HCT116 (cell line): ENCODE results near the gene GSN.

ENCODE experiments used
- CEBPB ChIP-seq: IDR thresholded peaks from 2 replicates; pipeline ENCODE4 v1.6.1; 2012; ENCODE audit warnings: low read depth
- EZH2 ChIP-seq: fragments of 200-600 bp; sonication (generic); IDR thresholded peaks from 2 replicates; pipeline ENCODE4 v1.6.1; 2017; ENCODE audit warnings: antibody characterized with exemption, mixed run types
- FOSL1 ChIP-seq: IDR thresholded peaks from 2 replicates; pipeline ENCODE4 v1.6.1; 2012; ENCODE audit warnings: low read depth
- JUND ChIP-seq: IDR thresholded peaks from 2 replicates; pipeline ENCODE4 v1.6.1; 2012
- POLR2A ChIP-seq: IDR thresholded peaks from 2 replicates; pipeline ENCODE4 v1.7.0; 2011; ENCODE audit warnings: borderline replicate concordance; ENCODE audit not compliant: insufficient read depth, insufficient read length; ENCODE audit errors: extremely low read depth
- SIN3A ChIP-seq: IDR thresholded peaks from 2 replicates; pipeline ENCODE4 v1.6.1; 2012; ENCODE audit warnings: low read depth
- TF ChIP-seq, protein P1 (sequence below): IDR thresholded peaks from 2 replicates; pipeline ENCODE4 v1.6.1; 2012; ENCODE audit warnings: low read depth
- TF ChIP-seq, protein P2 (sequence below), 3 experiments: fragments of 200-600 bp in 1 of 3; sonication (generic) in 1 of 3; IDR thresholded peaks in 2 of 3; conservative IDR thresholded peaks in 1 of 3; 2 replicates each; pipeline ENCODE4 v1.5.1; 2012 to 2017; ENCODE audit warnings: low read depth in 2 of 3, low read length in 2 of 3, antibody characterized with exemption in 1 of 3, borderline replicate concordance in 1 of 3, control low read depth in 1 of 3, mild to moderate bottlenecking in 1 of 3, mixed read lengths in 1 of 3, mixed run types in 1 of 3, moderate library complexity in 1 of 3; ENCODE audit not compliant: insufficient read depth in 1 of 3

DNA sequence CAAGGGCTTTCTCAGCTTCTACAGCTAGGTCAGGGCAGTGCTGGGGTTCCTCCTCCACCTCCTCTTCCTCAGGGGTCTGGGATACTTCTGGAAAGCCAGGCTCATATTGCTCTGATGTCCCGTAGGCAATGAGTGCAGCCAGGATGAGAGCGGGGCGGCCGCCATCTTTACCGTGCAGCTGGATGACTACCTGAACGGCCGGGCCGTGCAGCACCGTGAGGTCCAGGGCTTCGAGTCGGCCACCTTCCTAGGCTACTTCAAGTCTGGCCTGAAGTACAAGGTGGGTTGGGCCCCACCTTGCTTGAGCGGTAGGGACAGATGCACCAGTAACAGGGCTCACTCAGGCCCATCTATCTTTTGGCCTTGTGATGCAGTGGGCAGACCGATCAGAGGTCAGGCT lies 34.8 kb downstream of the GSN start:
- TF ChIP-seq, protein P1, sequence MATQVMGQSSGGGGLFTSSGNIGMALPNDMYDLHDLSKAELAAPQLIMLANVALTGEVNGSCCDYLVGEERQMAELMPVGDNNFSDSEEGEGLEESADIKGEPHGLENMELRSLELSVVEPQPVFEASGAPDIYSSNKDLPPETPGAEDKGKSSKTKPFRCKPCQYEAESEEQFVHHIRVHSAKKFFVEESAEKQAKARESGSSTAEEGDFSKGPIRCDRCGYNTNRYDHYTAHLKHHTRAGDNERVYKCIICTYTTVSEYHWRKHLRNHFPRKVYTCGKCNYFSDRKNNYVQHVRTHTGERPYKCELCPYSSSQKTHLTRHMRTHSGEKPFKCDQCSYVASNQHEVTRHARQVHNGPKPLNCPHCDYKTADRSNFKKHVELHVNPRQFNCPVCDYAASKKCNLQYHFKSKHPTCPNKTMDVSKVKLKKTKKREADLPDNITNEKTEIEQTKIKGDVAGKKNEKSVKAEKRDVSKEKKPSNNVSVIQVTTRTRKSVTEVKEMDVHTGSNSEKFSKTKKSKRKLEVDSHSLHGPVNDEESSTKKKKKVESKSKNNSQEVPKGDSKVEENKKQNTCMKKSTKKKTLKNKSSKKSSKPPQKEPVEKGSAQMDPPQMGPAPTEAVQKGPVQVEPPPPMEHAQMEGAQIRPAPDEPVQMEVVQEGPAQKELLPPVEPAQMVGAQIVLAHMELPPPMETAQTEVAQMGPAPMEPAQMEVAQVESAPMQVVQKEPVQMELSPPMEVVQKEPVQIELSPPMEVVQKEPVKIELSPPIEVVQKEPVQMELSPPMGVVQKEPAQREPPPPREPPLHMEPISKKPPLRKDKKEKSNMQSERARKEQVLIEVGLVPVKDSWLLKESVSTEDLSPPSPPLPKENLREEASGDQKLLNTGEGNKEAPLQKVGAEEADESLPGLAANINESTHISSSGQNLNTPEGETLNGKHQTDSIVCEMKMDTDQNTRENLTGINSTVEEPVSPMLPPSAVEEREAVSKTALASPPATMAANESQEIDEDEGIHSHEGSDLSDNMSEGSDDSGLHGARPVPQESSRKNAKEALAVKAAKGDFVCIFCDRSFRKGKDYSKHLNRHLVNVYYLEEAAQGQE: no peak
- TF ChIP-seq, protein P2, sequence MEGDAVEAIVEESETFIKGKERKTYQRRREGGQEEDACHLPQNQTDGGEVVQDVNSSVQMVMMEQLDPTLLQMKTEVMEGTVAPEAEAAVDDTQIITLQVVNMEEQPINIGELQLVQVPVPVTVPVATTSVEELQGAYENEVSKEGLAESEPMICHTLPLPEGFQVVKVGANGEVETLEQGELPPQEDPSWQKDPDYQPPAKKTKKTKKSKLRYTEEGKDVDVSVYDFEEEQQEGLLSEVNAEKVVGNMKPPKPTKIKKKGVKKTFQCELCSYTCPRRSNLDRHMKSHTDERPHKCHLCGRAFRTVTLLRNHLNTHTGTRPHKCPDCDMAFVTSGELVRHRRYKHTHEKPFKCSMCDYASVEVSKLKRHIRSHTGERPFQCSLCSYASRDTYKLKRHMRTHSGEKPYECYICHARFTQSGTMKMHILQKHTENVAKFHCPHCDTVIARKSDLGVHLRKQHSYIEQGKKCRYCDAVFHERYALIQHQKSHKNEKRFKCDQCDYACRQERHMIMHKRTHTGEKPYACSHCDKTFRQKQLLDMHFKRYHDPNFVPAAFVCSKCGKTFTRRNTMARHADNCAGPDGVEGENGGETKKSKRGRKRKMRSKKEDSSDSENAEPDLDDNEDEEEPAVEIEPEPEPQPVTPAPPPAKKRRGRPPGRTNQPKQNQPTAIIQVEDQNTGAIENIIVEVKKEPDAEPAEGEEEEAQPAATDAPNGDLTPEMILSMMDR (IDR thresholded peaks at IDR 0.05 in 2 of 3, conservative IDR thresholded peaks at IDR 0.05 in 1 of 3; ENCODE audit: borderline replicate concordance in 1 of 3, insufficient read depth in 1 of 3, low read depth in 2 of 3, low read length in 2 of 3): no peak
- no peak for TF ChIP-seq POLR2A
- TF ChIP-seq CEBPB: no peak
- TF ChIP-seq EZH2: no peak
- TF ChIP-seq FOSL1: no peak
- TF ChIP-seq JUND: no peak
- no peak for TF ChIP-seq SIN3A
